HEK293T (cell line): Measurements from ENCODE around the gene CAMK2B.
"Not testable (repeated sequence)": the region's sequence is repeated elsewhere in the genome, so short reads cannot be mapped to it uniquely, and the experiment has no call there.

Experiments used
- CTCF ChIA-PET: fragments of 350-600 bp; formaldehyde crosslinking; extraction: SDS; loops from one replicate; lab custom pipeline; 2021; ENCODE audit warnings: antibody characterized with exemption, inconsistent platforms; lab: Yijun Ruan, JAX
- POLR2A ChIA-PET: fragments of 350-600 bp; formaldehyde crosslinking; extraction: SDS; loops from one replicate; lab custom pipeline; 2020; ENCODE audit warnings: antibody characterized with exemption, inconsistent platforms; lab: Yijun Ruan, JAX
- DNase-seq: peaks from one replicate; pipeline ENCODE4 v3.0.0; 2012; ENCODE audit warnings: mixed read lengths; ENCODE audit errors: extremely low spot score
- ARNT ChIP-seq: fragments of 450-650 bp; IDR thresholded peaks from 2 replicates; pipeline ENCODE4 v1.6.1; 2017; ENCODE audit warnings: mild to moderate bottlenecking
- BHLHE40 ChIP-seq: fragments of 450-650 bp; IDR thresholded peaks from 2 replicates; pipeline ENCODE4 v1.6.1; 2016; ENCODE audit warnings: mild to moderate bottlenecking, moderate library complexity, borderline replicate concordance
- CTBP1 ChIP-seq: fragments of 450-650 bp; IDR thresholded peaks from 2 replicates; pipeline ENCODE4 v1.6.1; 2016; ENCODE audit warnings: borderline replicate concordance
- ELF4 ChIP-seq: fragments of 450-650 bp; IDR thresholded peaks from 2 replicates; pipeline ENCODE4 v1.6.1; 2017; ENCODE audit warnings: antibody characterized with exemption
- FOXA1 ChIP-seq: fragments of 450-650 bp; IDR thresholded peaks from 2 replicates; pipeline ENCODE4 v1.6.1; 2016; ENCODE audit warnings: mild to moderate bottlenecking
- FOXK2 ChIP-seq: fragments of 450-650 bp; IDR thresholded peaks from 2 replicates; pipeline ENCODE4 v1.6.1; 2016; ENCODE audit warnings: mild to moderate bottlenecking
- FOXM1 ChIP-seq: fragments of 450-650 bp; IDR thresholded peaks from 2 replicates; pipeline ENCODE4 v1.6.1; 2017; ENCODE audit warnings: mild to moderate bottlenecking, borderline replicate concordance
- HDGF ChIP-seq: fragments of 450-650 bp; IDR thresholded peaks from 2 replicates; pipeline ENCODE4 v1.6.1; 2017; ENCODE audit warnings: antibody characterized with exemption, borderline replicate concordance
- L3MBTL2 ChIP-seq: fragments of 450-650 bp; conservative IDR thresholded peaks from 2 replicates; pipeline ENCODE4 v1.6.1; 2016; ENCODE audit warnings: mild to moderate bottlenecking
- LEF1 ChIP-seq: fragments of 450-650 bp; IDR thresholded peaks from 2 replicates; pipeline ENCODE4 v1.6.1; 2017; ENCODE audit warnings: mild to moderate bottlenecking, borderline replicate concordance
- NFRKB ChIP-seq: fragments of 450-650 bp; IDR thresholded peaks from 2 replicates; pipeline ENCODE4 v1.6.1; 2016; ENCODE audit warnings: mild to moderate bottlenecking, moderate library complexity
- SP1 ChIP-seq: fragments of 450-650 bp; IDR thresholded peaks from 2 replicates; pipeline ENCODE4 v1.6.1; 2017
- SUZ12 ChIP-seq: fragments of 450-650 bp; IDR thresholded peaks from 2 replicates; pipeline ENCODE4 v1.6.1; 2016; ENCODE audit warnings: mild to moderate bottlenecking
- TARDBP ChIP-seq: fragments of 450-650 bp; IDR thresholded peaks from 2 replicates; pipeline ENCODE4 v1.6.1; 2016
- ZNF384 ChIP-seq: fragments of 450-650 bp; IDR thresholded peaks from 2 replicates; pipeline ENCODE4 v1.6.1; 2016
- TF ChIP-seq, protein P1 (sequence below): fragments of 450-650 bp; IDR thresholded peaks from 2 replicates; pipeline ENCODE4 v1.6.1; 2016

The CAMK2B gene

DNA sequence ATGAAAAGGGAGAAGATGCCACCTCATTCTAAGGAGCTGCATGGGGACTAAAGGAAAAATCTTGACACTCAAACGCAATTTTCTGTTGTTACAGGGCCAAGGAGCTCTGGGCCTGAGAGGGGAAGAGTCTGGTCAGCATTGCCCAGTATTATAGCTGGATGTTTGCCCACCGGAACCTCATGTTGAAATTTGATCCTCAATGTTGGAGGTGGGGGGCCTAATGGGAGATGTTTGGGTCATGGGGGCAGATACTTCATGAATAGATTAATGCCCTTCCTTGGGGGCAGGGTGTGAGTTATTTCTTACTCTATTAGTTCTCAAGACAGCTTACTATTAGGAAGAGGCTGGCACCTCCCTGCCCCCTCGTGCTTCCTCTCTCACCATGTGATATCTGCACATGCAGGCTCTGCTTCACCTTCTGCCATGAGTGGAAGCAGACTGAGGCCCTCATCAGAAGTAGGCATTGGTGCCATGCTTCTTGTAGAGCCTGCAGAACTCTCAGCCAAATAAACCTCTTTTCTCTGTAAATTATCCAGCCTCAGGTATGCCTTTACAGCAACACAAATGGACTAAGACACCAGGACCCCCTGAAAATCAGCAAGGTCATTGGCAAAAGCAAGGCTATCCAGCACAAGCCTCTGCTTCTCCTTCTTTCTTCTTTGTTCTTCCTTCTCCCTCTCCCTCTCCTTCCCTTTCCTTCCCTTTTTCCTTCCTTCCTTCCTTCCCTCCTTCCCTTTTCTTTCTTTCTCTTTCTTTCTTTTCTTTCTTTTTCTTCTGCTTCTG, 151.3 kb downstream of the CAMK2B start:
- POLR2A ChIA-PET = interaction anchor here (1.0 kb wide), 1 partner anchor 27 kb away, joined by 3 read pairs; the partner anchor contains the start of gene YKT6
- TF ChIP-seq FOXK2 (no peak), ELF4 (no peak), NFRKB (no peak), ARNT (no peak), LEF1 (no peak)
- no peak for DNase-seq
- CTCF ChIA-PET = no interaction called here

DNA sequence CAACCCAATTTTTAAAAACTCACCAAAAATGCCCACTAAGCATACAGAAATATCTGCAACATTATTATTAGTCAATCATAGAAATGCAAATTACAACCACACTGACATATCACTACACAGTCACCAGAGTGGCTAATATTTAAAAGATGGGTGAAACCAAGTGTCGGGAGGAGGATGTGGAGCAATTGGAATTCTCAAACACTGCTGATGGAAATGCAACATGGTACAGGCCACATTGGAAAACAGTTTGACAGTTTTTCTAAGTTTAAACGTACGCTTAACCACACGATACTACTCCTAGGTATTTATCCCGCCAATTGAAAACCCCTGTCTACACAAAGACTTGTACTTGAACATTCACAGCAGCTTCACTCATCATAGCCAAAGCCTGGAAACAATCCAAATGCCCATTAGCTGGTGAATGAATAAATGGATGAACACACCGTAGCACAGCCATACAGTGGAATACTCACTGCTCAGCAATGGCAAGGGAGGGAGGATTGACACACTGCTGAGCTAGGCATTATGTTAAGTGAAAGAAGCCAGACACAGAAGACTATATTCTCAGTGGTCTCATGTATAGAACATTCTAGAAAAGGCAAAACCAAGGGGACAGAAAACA, 152.5 kb downstream of the CAMK2B start:
- TF ChIP-seq TARDBP = no peak
- no peak for TF ChIP-seq ARNT
- no peak for TF ChIP-seq SUZ12
- no peak for TF ChIP-seq FOXK2
- no peak for TF ChIP-seq SP1
- TF ChIP-seq ZNF384 = no peak
- TF ChIP-seq FOXM1 = no peak
- no peak for TF ChIP-seq L3MBTL2
- no peak for TF ChIP-seq CTBP1
- no peak for TF ChIP-seq NFRKB
- no peak for TF ChIP-seq FOXA1
- TF ChIP-seq LEF1 = no peak
- TF ChIP-seq, protein P1, sequence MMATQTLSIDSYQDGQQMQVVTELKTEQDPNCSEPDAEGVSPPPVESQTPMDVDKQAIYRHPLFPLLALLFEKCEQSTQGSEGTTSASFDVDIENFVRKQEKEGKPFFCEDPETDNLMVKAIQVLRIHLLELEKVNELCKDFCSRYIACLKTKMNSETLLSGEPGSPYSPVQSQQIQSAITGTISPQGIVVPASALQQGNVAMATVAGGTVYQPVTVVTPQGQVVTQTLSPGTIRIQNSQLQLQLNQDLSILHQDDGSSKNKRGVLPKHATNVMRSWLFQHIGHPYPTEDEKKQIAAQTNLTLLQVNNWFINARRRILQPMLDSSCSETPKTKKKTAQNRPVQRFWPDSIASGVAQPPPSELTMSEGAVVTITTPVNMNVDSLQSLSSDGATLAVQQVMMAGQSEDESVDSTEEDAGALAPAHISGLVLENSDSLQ = no peak
- no peak for TF ChIP-seq BHLHE40
- TF ChIP-seq ELF4 = no peak
- no peak for TF ChIP-seq HDGF
- ChIA-PET POLR2A (no interaction called here), CTCF (interaction anchor here (0.6 kb wide), 1 partner anchor 293 kb away, joined by 3 read pairs; no protein-coding TSS in a partner anchor)
- DNase-seq = no peak

DNA sequence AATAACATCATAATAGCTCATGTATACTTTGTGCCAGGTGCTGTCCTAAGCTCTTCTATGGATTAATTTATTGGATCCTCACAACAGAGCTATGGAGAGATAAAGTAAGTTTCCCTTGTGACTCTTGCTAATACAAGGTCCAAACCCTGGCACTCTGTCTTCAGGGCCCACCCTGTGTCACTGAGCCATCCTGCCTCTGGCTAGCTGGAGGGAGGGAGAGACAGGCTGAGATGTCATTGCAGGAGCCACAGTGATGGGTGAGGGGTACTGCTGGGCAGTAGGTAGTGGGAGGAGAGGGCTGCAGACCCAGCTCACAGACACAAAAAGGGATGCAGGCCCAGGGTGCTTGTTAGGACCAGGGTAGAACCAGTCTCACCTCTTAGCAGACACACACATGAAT, 153.0 kb downstream of the CAMK2B start:
- CTCF ChIA-PET = interaction anchor here (0.6 kb wide), 1 partner anchor 293 kb away, joined by 3 read pairs; no protein-coding TSS in a partner anchor
- DNase-seq = no peak
- POLR2A ChIA-PET = no interaction called here
- TF ChIP-seq, protein P1 = no peak
- TF ChIP-seq HDGF (no peak), NFRKB (no peak), TARDBP (no peak), LEF1 (no peak), L3MBTL2 (no peak), FOXK2 (no peak), CTBP1 (no peak), SP1 (no peak), ZNF384 (no peak), SUZ12 (no peak), ARNT (no peak), FOXA1 (no peak), FOXM1 (no peak)

DNA sequence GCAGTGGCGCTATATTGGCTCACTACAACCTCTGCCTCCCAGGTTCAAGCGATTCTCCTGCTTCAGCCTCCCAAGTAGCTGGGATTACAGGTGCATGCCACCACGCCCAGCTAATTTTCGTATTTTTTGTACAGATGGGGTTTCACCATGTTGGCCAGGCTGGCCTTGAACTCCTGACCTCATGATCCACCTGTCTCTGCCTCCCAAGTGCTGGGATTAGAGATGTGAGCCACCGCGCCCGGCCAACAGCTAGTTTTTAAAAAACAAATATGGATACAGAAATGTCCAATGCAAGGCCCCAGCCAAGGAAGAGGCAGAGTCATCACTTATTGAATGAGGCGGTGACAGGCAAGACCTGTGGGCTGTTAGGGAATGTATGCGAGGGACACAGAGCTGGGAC, 153.5 kb downstream of the CAMK2B start:
- CTCF ChIA-PET = interaction anchor here (0.6 kb wide), 1 partner anchor 294 kb away, joined by 3 read pairs; no protein-coding TSS in a partner anchor
- POLR2A ChIA-PET, DNase-seq: not testable (repeated sequence)

DNA sequence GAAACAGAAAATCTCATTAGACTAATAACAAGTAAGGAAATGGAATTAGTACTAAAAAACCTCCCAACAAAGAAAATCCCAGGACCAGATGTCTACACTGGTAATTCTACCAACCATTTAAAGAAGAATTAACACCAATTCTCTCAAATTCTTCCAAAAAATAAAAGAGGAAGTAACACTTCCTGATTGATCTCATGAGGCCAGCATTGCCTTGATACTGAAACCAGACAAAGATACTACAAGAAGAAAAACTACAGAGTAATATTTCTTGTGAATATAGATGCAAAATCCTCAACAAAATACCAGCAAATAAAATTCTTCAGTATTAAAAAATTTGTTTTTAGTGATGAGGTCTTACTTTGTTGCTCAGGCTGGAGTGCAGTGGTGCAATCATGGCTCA, 157.5 kb downstream of the CAMK2B start:
- DNase-seq = no peak
- ChIA-PET POLR2A (no interaction called here), CTCF (interaction anchor here (0.6 kb wide), 1 partner anchor 83 kb away, joined by 3 read pairs; no protein-coding TSS in a partner anchor)
- TF ChIP-seq BHLHE40 (no peak), FOXM1 (no peak), ZNF384 (no peak), NFRKB (no peak), ELF4 (no peak), FOXA1 (no peak), SP1 (no peak), FOXK2 (no peak), ARNT (no peak), CTBP1 (no peak), TARDBP (no peak), SUZ12 (no peak)
